Endodermal cell (in vitro differentiated cells): ENCODE results near the gene SERPIND1. TPM values are rescaled to one million over a fixed set of nuclear protein-coding genes. Genes with fewer than 3 reads are reported as not detected.
"Not testable (repeated sequence)": the region's sequence is repeated elsewhere in the genome, so short reads cannot be mapped to it uniquely, and the experiment has no call there.

ENCODE experiments used
- DNase-seq: peaks from one replicate; pipeline ENCODE4 v3.0.0-alpha.2; 2017
- H3K27ac ChIP-seq: 2 replicates; pipeline ENCODE4 v1.5.1; 2013; ENCODE audit warnings: mild to moderate bottlenecking, low read depth, low read length, moderate library complexity
- H3K27me3 ChIP-seq: 2 replicates; pipeline ENCODE4 v1.6.1; 2013; ENCODE audit warnings: mild to moderate bottlenecking, low read length, moderate library complexity; ENCODE audit not compliant: insufficient read depth, control insufficient read depth, poor library complexity, severe bottlenecking
- H3K36me3 ChIP-seq: 2 replicates; pipeline ENCODE4 v1.7.0; 2013; ENCODE audit warnings: mild to moderate bottlenecking, low read length, moderate library complexity; ENCODE audit not compliant: control insufficient read depth, insufficient read depth
- H3K4me1 ChIP-seq: one replicate; pipeline ENCODE4 v1.7.0; 2013; ENCODE audit warnings: low read length; ENCODE audit not compliant: control insufficient read depth, insufficient read depth
- H3K4me3 ChIP-seq: 2 replicates; pipeline ENCODE4 v1.5.1; 2013; ENCODE audit warnings: mild to moderate bottlenecking, low read length, moderate library complexity
- H3K9ac ChIP-seq: 2 replicates; pipeline ENCODE4 v1.6.1; 2013; ENCODE audit warnings: mild to moderate bottlenecking, low read length, moderate library complexity; ENCODE audit not compliant: poor library complexity, severe bottlenecking; ENCODE audit errors: extremely low read depth
- H3K9me3 ChIP-seq: 2 replicates; pipeline ENCODE4 v1.6.1; 2013; ENCODE audit warnings: mild to moderate bottlenecking, low read length, moderate library complexity; ENCODE audit not compliant: control insufficient read depth
- H3K27ac Mint-ChIP-seq: 2 replicates; pipeline ENCODE4 v1.8.0; 2020; ENCODE audit warnings: mixed read lengths
- H3K27me3 Mint-ChIP-seq: 2 replicates; pipeline ENCODE4 v1.8.0; 2021; ENCODE audit warnings: mild to moderate bottlenecking, mixed read lengths; ENCODE audit not compliant: insufficient read depth
- H3K36me3 Mint-ChIP-seq: 2 replicates; pipeline ENCODE4 v1.8.0; 2020; ENCODE audit warnings: low read depth, mixed read lengths
- H3K4me1 Mint-ChIP-seq: 2 replicates; pipeline ENCODE4 v1.8.0; 2020; ENCODE audit warnings: mixed read lengths
- H3K4me3 Mint-ChIP-seq: 2 replicates; pipeline ENCODE4 v1.8.0; 2020; ENCODE audit warnings: mild to moderate bottlenecking, moderate library complexity, mixed read lengths
- H3K9me3 Mint-ChIP-seq: 2 replicates; pipeline ENCODE4 v1.8.0; 2020; ENCODE audit warnings: mild to moderate bottlenecking, mixed read lengths
- WGBS, 2 experiments: methylation state at CpG; one replicate each; pipeline versions ENCODE4 v1.1.5 to v1.1.7; 2013; ENCODE audit warnings: missing lambda C conversion rate in 2 of 2, mixed read lengths in 1 of 2; ENCODE audit not compliant: insufficient coverage in 1 of 2, insufficient read length in 1 of 2; 5-methylcytosine and 5-hydroxymethylcytosine counted together
- total RNA-seq, 2 donors: library from RNA; stranded (reverse); fragmentation: NEBNext Ultra II Directional in 1 of 2; extraction: Animal tissue kit (Norgen Biotek cat#: 25700) in 1 of 2; gene quantifications; 2 replicates in 1 of 2; 3 replicates in 1 of 2; pipeline ENCODE4 v1.2.1, GENCODE V29; 2021
- TF ChIP-seq, protein P1 (sequence below): fragments of 200-600 bp; sonication (generic); conservative IDR thresholded peaks from 2 replicates; pipeline ENCODE4 v1.5.0; 2021; ENCODE audit warnings: antibody characterized with exemption, mild to moderate bottlenecking

Gene SERPIND1
- total RNA-seq, 2 donors from 2014 or later: not detected

DNA sequence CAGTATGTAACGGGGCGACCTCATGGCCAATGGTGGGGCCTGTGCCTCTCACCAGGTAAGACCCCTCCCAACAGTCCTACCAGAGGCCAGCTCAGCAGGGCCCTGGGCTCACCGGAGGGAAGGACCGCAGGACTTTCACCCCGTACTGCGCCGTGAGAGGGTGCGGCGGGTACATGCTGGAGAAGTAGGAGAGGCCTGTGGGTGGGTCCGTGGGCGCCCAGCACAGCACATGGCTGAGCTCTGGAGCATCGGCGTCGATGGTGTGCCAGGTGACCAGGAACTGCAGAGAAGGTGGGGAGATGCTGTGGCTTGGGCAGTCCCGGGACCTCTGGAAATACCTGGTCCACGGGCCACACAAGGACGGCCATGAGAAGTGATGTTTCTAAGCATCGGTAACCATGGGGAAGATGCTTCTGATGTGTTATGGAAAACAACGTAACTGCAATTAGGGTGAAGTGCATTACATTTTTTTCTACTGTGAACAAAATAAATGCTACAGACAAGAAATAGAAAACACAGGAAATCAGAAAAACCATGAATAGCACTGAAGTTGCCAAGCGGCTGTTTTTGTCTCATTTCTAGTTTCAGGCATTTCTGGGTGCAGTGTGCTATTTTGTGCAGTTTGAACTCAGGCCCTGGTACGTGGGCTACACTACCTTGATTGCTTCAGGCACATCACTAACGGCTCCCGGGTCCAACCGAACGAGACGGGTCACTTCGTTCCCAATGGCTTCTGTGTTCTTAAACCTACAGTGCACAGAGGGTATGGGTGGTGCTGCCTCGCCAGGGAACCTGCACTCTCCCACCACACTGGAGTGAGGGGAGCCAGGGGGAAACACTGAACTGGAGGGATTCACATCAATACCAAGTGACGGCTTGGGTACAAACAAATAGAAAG, 46.5 kb upstream of the SERPIND1 start:
- Histone ChIP-seq H3K9me3 (no peaks in the 10 kb centered on the region), H3K36me3 (peaks cover 15% of the 10 kb centered on the region), H3K27ac (no peak overlapping the region), H3K9ac (no peak overlapping the region), H3K4me3 (no peak overlapping the region), H3K4me1 (no peaks in the 10 kb centered on the region), H3K27me3 (no peaks in the 10 kb centered on the region)
- Mint-ChIP-seq H3K27me3 (no peaks in the 10 kb centered on the region), H3K4me3 (no peak overlapping the region), H3K9me3 (no peaks in the 10 kb centered on the region), H3K4me1 (no peaks in the 10 kb centered on the region), H3K27ac (peak overlapping the region; percentile 48), H3K36me3 (peaks cover 27% of the 10 kb centered on the region)
- no peak for DNase-seq
- 90 to 91% methylated on average over 15 to 29 of the region's 29 CpGs for WGBS, 2 experiments
- TF ChIP-seq, protein P1, sequence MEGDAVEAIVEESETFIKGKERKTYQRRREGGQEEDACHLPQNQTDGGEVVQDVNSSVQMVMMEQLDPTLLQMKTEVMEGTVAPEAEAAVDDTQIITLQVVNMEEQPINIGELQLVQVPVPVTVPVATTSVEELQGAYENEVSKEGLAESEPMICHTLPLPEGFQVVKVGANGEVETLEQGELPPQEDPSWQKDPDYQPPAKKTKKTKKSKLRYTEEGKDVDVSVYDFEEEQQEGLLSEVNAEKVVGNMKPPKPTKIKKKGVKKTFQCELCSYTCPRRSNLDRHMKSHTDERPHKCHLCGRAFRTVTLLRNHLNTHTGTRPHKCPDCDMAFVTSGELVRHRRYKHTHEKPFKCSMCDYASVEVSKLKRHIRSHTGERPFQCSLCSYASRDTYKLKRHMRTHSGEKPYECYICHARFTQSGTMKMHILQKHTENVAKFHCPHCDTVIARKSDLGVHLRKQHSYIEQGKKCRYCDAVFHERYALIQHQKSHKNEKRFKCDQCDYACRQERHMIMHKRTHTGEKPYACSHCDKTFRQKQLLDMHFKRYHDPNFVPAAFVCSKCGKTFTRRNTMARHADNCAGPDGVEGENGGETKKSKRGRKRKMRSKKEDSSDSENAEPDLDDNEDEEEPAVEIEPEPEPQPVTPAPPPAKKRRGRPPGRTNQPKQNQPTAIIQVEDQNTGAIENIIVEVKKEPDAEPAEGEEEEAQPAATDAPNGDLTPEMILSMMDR: no peak

- no peak overlapping the region for H3K27ac Mint-ChIP-seq
- H3K27me3 Mint-ChIP-seq: no peaks in the 10 kb centered on the region
- H3K4me1 Mint-ChIP-seq: no peaks in the 10 kb centered on the region
- Histone ChIP-seq H3K36me3 (peaks cover 15% of the 10 kb centered on the region), H3K9me3 (no peaks in the 10 kb centered on the region), H3K4me3 (no peak overlapping the region), H3K27ac (no peak overlapping the region), H3K4me1 (no peaks in the 10 kb centered on the region), H3K27me3 (no peaks in the 10 kb centered on the region), H3K9ac (no peak overlapping the region)
- H3K4me3 Mint-ChIP-seq: no peak overlapping the region
- H3K36me3 Mint-ChIP-seq: peaks cover 30% of the 10 kb centered on the region
- DNase-seq: no peak
- TF ChIP-seq, protein P1: no peak
- no peaks in the 10 kb centered on the region for H3K9me3 Mint-ChIP-seq
- 92 to 100% methylated on average over 9 to 10 of the region's 10 CpGs for WGBS, 2 experiments
Observed at GRCh38 chr22:20728523-20729190, 45.3 kb upstream of the SERPIND1 start.

- Histone ChIP-seq H3K4me3 (no peak overlapping the region), H3K4me1 (no peaks in the 10 kb centered on the region), H3K27ac (no peak overlapping the region), H3K9ac (no peak overlapping the region), H3K9me3 (no peaks in the 10 kb centered on the region), H3K27me3 (no peaks in the 10 kb centered on the region), H3K36me3 (peaks cover 15% of the 10 kb centered on the region)
- TF ChIP-seq, protein P1: no peak
- Mint-ChIP-seq H3K4me1 (no peaks in the 10 kb centered on the region), H3K4me3 (no peak overlapping the region), H3K27ac (no peak overlapping the region), H3K36me3 (peaks cover 30% of the 10 kb centered on the region), H3K27me3 (no peaks in the 10 kb centered on the region), H3K9me3 (no peaks in the 10 kb centered on the region)
- no peak for DNase-seq
- WGBS, 2 experiments: 96 to 98% methylated on average over 7 to 13 of the region's 13 CpGs
Observed at GRCh38 chr22:20729194-20729593, 44.7 kb upstream of the SERPIND1 start.

- not testable (repeated sequence) for H3K9me3 ChIP-seq, H3K4me1 ChIP-seq, H3K27me3 Mint-ChIP-seq, H3K27ac ChIP-seq, H3K4me1 Mint-ChIP-seq, H3K4me3 Mint-ChIP-seq, H3K9me3 Mint-ChIP-seq, H3K4me3 ChIP-seq, H3K27me3 ChIP-seq, H3K9ac ChIP-seq, DNase-seq
- H3K36me3 Mint-ChIP-seq: peaks cover 14% of the 10 kb centered on the region
- H3K27ac Mint-ChIP-seq: peak overlapping the region; percentile 40
- whole genome bisulfite sequencing, 2 experiments: 94 to 100% methylated on average over 1 to 4 of the region's 8 CpGs
- peaks cover 15% of the 10 kb centered on the region for H3K36me3 ChIP-seq
Observed at GRCh38 chr22:20732431-20732830, 41.5 kb upstream of the SERPIND1 start.
